Gastrocnemius medialis (tissue), 4 donors: ENCODE data around the gene HHATL.
A peak's percentile ranks its signal among the peaks of the same experiment; 100 is the strongest.

Source experiments
- CTCF ChIP-seq, 5 experiments: fragments of 450-650 bp in 3 of 5; fragments of 200-600 bp in 2 of 5; sonication (generic) in 2 of 5; IDR thresholded peaks in 4 of 5; conservative IDR thresholded peaks in 1 of 5; 1 replicate in 4 of 5; 2 replicates in 1 of 5; pipeline ENCODE4 v1.5.1; 2016 to 2019; ENCODE audit warnings: antibody characterized with exemption in 5 of 5, mild to moderate bottlenecking in 3 of 5, moderate library complexity in 3 of 5
- POLR2A ChIP-seq, 2 donors: fragments of 450-650 bp; IDR thresholded peaks; one replicate each; pipeline ENCODE4 v1.6.1; 2017; ENCODE audit warnings: antibody characterized with exemption in 2 of 2, mild to moderate bottlenecking in 2 of 2, moderate library complexity in 2 of 2

- TF ChIP-seq POLR2A (IDR thresholded peaks at IDR 0.05): peak in 1 of 2 donors; percentile 1
- no peak for TF ChIP-seq CTCF (IDR thresholded peaks at IDR 0.05 in 4 of 5, conservative IDR thresholded peaks at IDR 0.05 in 1 of 5)
These were observed 31.9 kb downstream of the HHATL start for GRCh38 chr3:42670670-42671069.
